Thyroid gland (tissue), 4 donors: ENCODE results near the gene ZNF154.

ENCODE experiments used
- CTCF ChIP-seq, 6 experiments: fragments of 200-600 bp in 3 of 6; fragments of 450-650 bp in 3 of 6; sonication (generic) in 3 of 6; IDR thresholded peaks; one replicate each; pipeline ENCODE4 v1.5.1; 2016 to 2019; ENCODE audit warnings: antibody characterized with exemption in 6 of 6, mild to moderate bottlenecking in 2 of 6, inconsistent platforms in 1 of 6, moderate library complexity in 1 of 6
- POLR2A ChIP-seq, 2 donors: fragments of 450-650 bp; IDR thresholded peaks; one replicate each; pipeline ENCODE4 v1.6.1; 2017; ENCODE audit warnings: antibody characterized with exemption in 2 of 2, mild to moderate bottlenecking in 2 of 2, moderate library complexity in 1 of 2

- TF ChIP-seq CTCF (IDR thresholded peaks at IDR 0.05) (no peak), POLR2A (IDR thresholded peaks at IDR 0.05) (no peak)
Observed at GRCh38 chr19:57671124-57671895, 37.7 kb downstream of the ZNF154 start.
